Activated naive CD4-positive, alpha-beta T cell treated with anti-CD3 and anti-CD28 coated beads, Interleukin-2, amount 50 U/mL, for 72 hours (primary cell): Measurements from ENCODE around the gene FAS. TPM values are rescaled to one million over a fixed set of nuclear protein-coding genes. Genes with fewer than 3 reads are reported as not detected.
A peak's percentile ranks its signal among the peaks of the same experiment; 100 is the strongest.

ENCODE experiments used
- ATAC-seq, 2 donors: fragments of 150-1000 bp; cut with Tn5 transposase; 2 replicates each; pipeline ENCODE4 v1.10.0; 2021; ENCODE audit warnings: mild to moderate bottlenecking in 2 of 2, moderate library complexity in 2 of 2
- DNase-seq, 2 donors: peaks; one replicate each; pipeline ENCODE4 v3.0.0; 2021 to 2022; ENCODE audit warnings: low spot score in 2 of 2
- H3K27ac Mint-ChIP-seq, 2 donors: one replicate each; pipeline ENCODE4 v1.8.0; 2022; ENCODE audit warnings: mild to moderate bottlenecking in 2 of 2, mixed read lengths in 2 of 2
- H3K36me3 Mint-ChIP-seq, 2 donors: one replicate each; pipeline ENCODE4 v1.8.0; 2022; ENCODE audit warnings: mixed read lengths in 2 of 2
- H3K9me3 Mint-ChIP-seq, 2 donors: one replicate each; pipeline ENCODE4 v1.8.0; 2022; ENCODE audit warnings: mixed read lengths in 2 of 2
- total RNA-seq, 2 donors: library from RNA; stranded (reverse); gene quantifications; one replicate each; pipeline ENCODE4 v1.2.3, GENCODE V29; 2022

Gene FAS
- total RNA-seq: 10 to 100 TPM; 45.5 to 72.8 TPM

DNA sequence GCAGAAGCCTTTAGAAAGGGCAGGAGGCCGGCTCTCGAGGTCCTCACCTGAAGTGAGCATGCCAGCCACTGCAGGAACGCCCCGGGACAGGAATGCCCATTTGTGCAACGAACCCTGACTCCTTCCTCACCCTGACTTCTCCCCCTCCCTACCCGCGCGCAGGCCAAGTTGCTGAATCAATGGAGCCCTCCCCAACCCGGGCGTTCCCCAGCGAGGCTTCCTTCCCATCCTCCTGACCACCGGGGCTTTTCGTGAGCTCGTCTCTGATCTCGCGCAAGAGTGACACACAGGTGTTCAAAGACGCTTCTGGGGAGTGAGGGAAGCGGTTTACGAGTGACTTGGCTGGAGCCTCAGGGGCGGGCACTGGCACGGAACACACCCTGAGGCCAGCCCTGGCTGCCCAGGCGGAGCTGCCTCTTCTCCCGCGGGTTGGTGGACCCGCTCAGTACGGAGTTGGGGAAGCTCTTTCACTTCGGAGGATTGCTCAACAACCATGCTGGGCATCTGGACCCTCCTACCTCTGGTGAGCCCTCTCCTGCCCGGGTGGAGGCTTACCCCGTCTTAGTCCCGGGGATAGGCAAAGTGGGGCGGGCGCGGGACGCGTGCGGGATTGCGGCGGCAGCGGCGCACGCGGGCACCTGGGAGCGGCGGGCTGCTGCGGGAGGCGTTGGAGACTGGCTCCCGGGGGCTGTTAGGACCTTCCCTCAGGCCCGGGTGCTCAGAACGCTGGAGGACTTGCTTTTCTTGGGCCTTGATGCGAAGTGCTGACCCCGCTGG is at the start of gene FAS:
FAS (plus strand) TSS at position 415 of the 777 bp plus-strand sequence; CDS start at position 494, 79 bp downstream.
- ATAC-seq (peak; percentile 82 to 91), DNase-seq (peak; percentile 72 to 91)
- peaks cover 23 to 34% of the 10 kb centered on the region in 2 donors for H3K36me3 Mint-ChIP-seq
- H3K9me3 Mint-ChIP-seq: peaks cover 4 to 5% of the 10 kb centered on the region in 2 donors
- H3K27ac Mint-ChIP-seq: peak within 1 kb of the TSS; percentile 98 to 99

DNA sequence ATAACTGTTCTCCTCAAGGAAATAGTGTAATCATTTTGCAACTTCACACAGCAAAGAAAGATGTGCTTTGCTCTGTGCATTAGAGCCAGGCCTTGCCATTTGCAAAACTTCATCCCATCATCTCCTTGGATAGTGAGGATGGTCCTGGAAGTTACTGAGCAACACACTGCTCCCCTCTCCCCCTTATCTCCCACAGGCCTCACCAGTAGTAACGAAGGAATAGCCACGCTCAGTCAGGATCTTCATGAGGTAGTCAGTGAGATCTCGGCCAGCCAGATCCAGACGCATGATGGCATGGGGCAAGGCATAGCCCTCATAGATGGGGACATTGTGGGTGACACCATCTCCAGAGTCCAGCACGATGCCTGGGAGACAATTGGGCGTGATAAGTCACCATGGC is 49.6 kb upstream of the FAS start:
- Mint-ChIP-seq H3K27ac (peak overlapping the region in 1 of 2 donors; percentile 7), H3K36me3 (no peaks in the 10 kb centered on the region), H3K9me3 (no peaks in the 10 kb centered on the region)
- DNase-seq (no peak), ATAC-seq (no peak)

DNA sequence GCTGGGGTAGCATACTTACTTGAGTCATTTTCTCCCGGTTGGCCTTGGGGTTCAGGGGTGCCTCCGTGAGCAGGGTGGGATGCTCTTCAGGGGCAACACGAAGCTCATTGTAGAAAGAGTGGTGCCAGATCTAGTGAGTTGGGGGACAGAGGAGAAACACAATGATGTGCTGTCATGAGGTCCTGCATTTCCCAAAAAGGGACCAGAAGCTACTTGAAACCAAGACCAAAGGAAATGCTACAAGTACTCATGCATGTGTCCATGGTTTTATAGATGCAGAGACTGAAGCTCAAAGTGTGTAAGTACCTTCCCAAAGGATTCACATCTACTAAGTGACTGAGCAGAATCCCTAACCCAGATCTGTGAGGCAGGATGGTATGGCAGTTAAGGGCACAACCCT is 46.8 kb upstream of the FAS start:
- Mint-ChIP-seq H3K27ac (no peak overlapping the region), H3K36me3 (no peaks in the 10 kb centered on the region), H3K9me3 (no peaks in the 10 kb centered on the region)
- DNase-seq: no peak
- no peak for ATAC-seq

- no peaks in the 10 kb centered on the region for H3K9me3 Mint-ChIP-seq
- ATAC-seq (peak in 1 of 2 donors; percentile 55), DNase-seq (no peak)
- H3K27ac Mint-ChIP-seq: peak overlapping the region in 1 of 2 donors; percentile 32
- H3K36me3 Mint-ChIP-seq: no peaks in the 10 kb centered on the region
Observed at GRCh38 chr10:88944813-88945212, 45.8 kb upstream of the FAS start.

- no peak for DNase-seq
- H3K27ac Mint-ChIP-seq: no peak overlapping the region
- ATAC-seq: no peak
- H3K9me3 Mint-ChIP-seq: no peaks in the 10 kb centered on the region
- H3K36me3 Mint-ChIP-seq: no peaks in the 10 kb centered on the region
Observed at GRCh38 chr10:88946200-88946599, 44.4 kb upstream of the FAS start.

- Mint-ChIP-seq H3K9me3 (no peaks in the 10 kb centered on the region), H3K36me3 (no peaks in the 10 kb centered on the region), H3K27ac (no peak overlapping the region)
- ATAC-seq: no peak
- DNase-seq: no peak
Observed at GRCh38 chr10:88946965-88947590, 43.5 kb upstream of the FAS start.

GRCh38 chr10:88949051-88949450 is 41.5 kb upstream of the FAS start:
- Mint-ChIP-seq H3K9me3 (no peaks in the 10 kb centered on the region), H3K27ac (no peak overlapping the region), H3K36me3 (peaks cover 0 to 4% of the 10 kb centered on the region in 2 donors)
- ATAC-seq (no peak), DNase-seq (no peak)

- H3K9me3 Mint-ChIP-seq: no peaks in the 10 kb centered on the region
- H3K36me3 Mint-ChIP-seq: peaks cover 0 to 4% of the 10 kb centered on the region in 2 donors
- DNase-seq (no peak), ATAC-seq (no peak)
- H3K27ac Mint-ChIP-seq: no peak overlapping the region
Observed at GRCh38 chr10:88949912-88950837, 40.4 kb upstream of the FAS start.

DNA sequence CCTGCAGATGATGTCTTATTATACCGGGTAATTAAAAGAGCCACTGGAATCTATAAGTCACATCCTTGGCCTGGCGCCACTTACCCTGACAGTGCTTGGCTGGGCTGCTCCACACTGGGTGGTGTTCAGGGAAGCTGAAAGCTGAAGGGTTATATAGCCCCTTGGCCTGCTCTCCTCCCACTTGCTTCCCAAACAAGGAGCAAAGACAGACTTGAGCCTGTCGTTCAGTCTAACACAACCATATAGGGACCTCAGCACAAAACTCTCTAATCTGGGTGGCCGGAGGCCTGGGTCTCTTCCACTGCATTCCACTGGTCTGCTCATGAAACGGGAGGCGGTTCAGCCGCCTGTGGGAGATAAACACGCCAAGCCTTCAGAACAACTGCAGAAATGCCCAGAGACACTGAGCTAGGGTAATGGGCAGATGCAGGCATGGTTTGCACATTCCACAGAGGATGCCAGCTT is 37.9 kb upstream of the FAS start, which contains the start of gene ACTA2:
ACTA2 (minus strand) TSS at position 127 of the 465 bp plus-strand sequence. CDS start 3,843 bp downstream, outside the sequence.
- H3K9me3 Mint-ChIP-seq: no peaks in the 10 kb centered on the region
- H3K36me3 Mint-ChIP-seq: peaks cover 0 to 4% of the 10 kb centered on the region in 2 donors
- peak in 1 of 2 donors; percentile 18 for ATAC-seq
- H3K27ac Mint-ChIP-seq: no peak within 1 kb of the TSS
- DNase-seq: no peak

DNA sequence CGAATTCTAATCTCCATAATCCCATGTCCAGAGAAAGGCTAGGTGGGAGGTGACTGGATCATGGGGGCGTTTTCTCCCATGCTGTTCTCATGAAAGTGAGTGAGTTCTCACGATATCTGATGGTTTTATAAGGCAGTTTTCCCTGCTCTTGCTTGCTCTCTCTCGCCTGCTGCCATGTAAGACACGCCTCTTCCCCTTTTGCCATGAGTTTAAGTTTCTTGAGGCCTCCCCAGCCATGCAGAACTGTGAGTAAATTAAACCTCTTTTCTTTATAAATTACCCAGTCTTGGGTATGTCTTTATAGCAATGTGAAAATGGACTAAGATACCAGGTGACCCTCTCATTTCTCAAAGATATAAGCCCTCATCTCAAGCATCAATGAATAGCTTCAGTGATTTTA is 36.9 kb upstream of the FAS start:
- H3K27ac Mint-ChIP-seq: no peak overlapping the region
- DNase-seq: no peak
- H3K36me3 Mint-ChIP-seq: peaks cover 0 to 4% of the 10 kb centered on the region in 2 donors

DNA sequence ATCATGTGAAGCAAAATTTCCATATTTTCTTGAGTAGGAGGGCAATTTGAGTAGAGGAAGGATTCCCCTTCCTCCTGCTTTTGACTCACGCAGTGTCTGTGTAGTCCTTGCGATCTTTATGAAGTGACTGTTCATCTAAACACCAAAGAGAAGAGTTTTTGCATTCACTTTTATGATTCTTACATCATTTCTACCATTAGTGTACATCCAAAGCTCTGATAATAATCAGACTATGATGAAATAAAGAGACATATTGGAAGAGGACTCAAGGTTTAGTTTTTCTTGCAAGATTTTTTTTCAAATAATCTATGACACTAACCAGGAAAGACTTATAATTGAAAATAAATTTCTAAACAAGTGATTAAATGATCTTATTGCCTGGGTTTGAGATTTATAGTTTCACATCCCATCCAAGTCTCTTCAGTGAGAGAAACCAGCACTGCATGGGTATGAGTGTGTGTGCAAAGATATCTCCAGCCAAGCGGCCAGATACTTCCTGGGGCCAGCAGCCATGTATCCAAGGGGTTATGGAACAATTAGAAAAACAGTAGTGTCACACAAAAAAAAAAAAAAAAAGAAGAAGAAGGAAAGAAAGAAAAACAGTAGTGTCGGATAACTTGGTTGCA is 36.0 kb upstream of the FAS start:
- ATAC-seq (no peak), DNase-seq (no peak)
- H3K27ac Mint-ChIP-seq: no peak overlapping the region
- H3K36me3 Mint-ChIP-seq: peaks cover 0 to 4% of the 10 kb centered on the region in 2 donors
- H3K9me3 Mint-ChIP-seq: no peaks in the 10 kb centered on the region

More for the DNA sequence above, 36.9 kb upstream of the FAS start:
- no peak for ATAC-seq
- no peaks in the 10 kb centered on the region for H3K9me3 Mint-ChIP-seq

GRCh38 chr10:88957381-88957780 is 33.2 kb upstream of the FAS start:
- Mint-ChIP-seq H3K9me3 (no peaks in the 10 kb centered on the region), H3K27ac (no peak overlapping the region), H3K36me3 (peaks cover 0 to 4% of the 10 kb centered on the region in 2 donors)
- DNase-seq (no peak), ATAC-seq (no peak)

DNA sequence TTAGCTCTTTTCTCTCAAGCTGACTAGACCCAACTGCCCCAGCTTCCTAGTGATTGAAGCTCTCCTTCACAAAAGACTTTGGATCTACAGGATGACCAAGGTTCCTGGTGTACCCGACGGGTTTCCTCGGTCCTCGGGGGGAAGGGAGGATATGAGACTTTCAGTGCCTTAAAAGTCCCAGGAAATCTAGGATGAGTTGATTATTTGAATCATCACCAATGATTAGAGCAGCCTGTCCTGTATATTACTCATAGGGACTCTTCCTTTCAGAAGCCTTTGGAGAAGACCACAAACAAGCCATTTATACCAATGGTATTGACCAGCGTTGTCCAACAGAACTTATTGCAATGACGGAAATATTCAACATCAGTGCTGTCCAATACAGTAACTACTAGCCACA is 31.9 kb upstream of the FAS start:
- ATAC-seq: no peak

DNA sequence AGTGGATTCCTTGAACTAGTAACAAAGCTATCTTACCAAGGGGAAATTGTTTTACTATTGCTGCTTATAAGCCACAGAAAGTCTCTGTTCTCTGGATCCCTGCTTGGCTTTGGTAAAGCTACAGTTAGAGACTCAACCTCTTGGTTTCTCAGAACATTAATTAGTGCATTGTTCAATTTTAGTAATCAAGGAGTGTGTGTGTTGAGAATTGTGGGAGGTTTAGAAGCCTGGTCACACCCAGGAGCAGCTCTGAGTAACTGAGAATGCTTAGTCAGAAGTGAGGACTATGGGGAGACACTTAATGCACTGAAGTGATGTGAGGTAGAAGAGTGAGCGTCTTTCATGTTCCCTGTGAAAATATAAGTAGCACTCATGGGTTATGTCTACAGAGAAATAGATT is 29.8 kb upstream of the FAS start:
- ATAC-seq (peak; percentile 83 to 95), DNase-seq (no peak)
- Mint-ChIP-seq H3K9me3 (no peaks in the 10 kb centered on the region), H3K36me3 (no peaks in the 10 kb centered on the region), H3K27ac (no peak overlapping the region)

More for the DNA sequence above, 31.9 kb upstream of the FAS start:
- no peak for DNase-seq
- Mint-ChIP-seq H3K36me3 (peaks cover 0 to 3% of the 10 kb centered on the region in 2 donors), H3K9me3 (no peaks in the 10 kb centered on the region), H3K27ac (no peak overlapping the region)

DNA sequence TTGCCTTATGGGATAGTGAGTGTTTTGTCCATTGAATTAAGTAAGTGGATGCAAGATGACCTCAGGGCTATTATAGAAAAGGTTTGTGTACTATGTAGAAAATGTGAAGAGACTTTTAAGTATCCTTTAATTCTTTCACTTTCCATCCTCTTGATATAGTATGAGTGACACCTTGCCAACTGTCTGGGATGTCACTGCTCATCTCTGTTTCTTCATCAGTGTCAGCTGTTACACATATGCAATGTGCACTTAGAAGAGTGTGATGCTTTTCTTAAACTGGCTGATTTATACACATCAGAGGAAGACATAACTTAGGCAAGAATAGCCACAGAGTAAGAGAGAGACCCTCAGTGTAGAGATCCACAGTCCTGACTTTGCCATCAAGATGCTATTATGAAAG is 29.3 kb upstream of the FAS start:
- Mint-ChIP-seq H3K9me3 (no peaks in the 10 kb centered on the region), H3K36me3 (no peaks in the 10 kb centered on the region), H3K27ac (no peak overlapping the region)
- peak; percentile 34 to 35 for ATAC-seq
- no peak for DNase-seq

DNA sequence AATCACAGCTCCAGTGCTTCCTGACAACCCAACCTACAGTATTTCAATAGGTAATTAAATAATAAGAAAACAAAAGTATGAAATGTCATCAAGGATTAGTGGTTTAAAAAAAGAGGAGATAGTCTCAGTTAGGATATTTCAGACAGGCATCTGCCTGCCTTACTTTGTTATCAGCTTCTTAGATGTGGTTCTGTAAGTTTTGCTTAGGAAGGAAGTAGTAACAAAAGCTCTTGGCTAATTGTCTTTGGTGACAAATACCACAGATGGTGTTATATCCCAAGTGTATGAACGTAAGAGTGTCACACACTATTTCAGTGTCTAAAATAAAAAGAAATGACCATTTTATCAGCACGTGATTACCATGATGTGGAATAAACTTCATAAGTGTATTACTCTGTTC is 28.3 kb upstream of the FAS start:
- ATAC-seq (no peak), DNase-seq (no peak)
- H3K9me3 Mint-ChIP-seq: no peaks in the 10 kb centered on the region
- H3K27ac Mint-ChIP-seq: no peak overlapping the region
- no peaks in the 10 kb centered on the region for H3K36me3 Mint-ChIP-seq
